Keratinocyte (primary cell): ENCODE results near the gene MAST3. TPM values are rescaled to one million over a fixed set of nuclear protein-coding genes. Genes with fewer than 3 reads are reported as not detected.
"Not testable (repeated sequence)": the region's sequence is repeated elsewhere in the genome, so short reads cannot be mapped to it uniquely, and the experiment has no call there.

Source experiments
- DNase-seq: peaks from one replicate; pipeline ENCODE4 v3.0.0-alpha.2; 2011; ENCODE audit warnings: low read depth, missing footprints, low spot score
- FAIRE-seq: peaks from 2 replicates; lab custom pipeline; 2011; peaks lifted over from hg19 to GRCh38; lab: Jason Lieb, UNC
- H2AFZ ChIP-seq: 2 replicates; pipeline ENCODE4 v1.6.0; 2012; ENCODE audit warnings: low read length, control low read depth, inconsistent platforms; ENCODE audit not compliant: control insufficient read depth
- H3K27ac ChIP-seq: 2 replicates; pipeline ENCODE4 v1.5.1; 2011; ENCODE audit warnings: low read length; ENCODE audit not compliant: control insufficient read depth, insufficient read depth
- H3K27me3 ChIP-seq: 3 replicates; pipeline ENCODE4 v1.6.0; 2011; ENCODE audit warnings: low read length; ENCODE audit not compliant: control insufficient read depth, insufficient read depth; ENCODE audit errors: extremely low read depth
- H3K36me3 ChIP-seq, 2 experiments: 2 replicates in 1 of 2; 3 replicates in 1 of 2; pipeline ENCODE4 v1.5.1; 2011; ENCODE audit warnings: low read length in 2 of 2, mild to moderate bottlenecking in 1 of 2; ENCODE audit not compliant: control insufficient read depth in 2 of 2, insufficient read depth in 2 of 2; ENCODE audit errors: extremely low read depth in 1 of 2
- H3K4me1 ChIP-seq: 3 replicates; pipeline ENCODE4 v1.5.1; 2011; ENCODE audit warnings: low read length; ENCODE audit not compliant: control insufficient read depth, insufficient read depth; ENCODE audit errors: extremely low read depth
- H3K4me2 ChIP-seq: 3 replicates; pipeline ENCODE4 v1.6.0; 2011; ENCODE audit warnings: low read depth, low read length; ENCODE audit not compliant: control insufficient read depth, insufficient read depth; ENCODE audit errors: extremely low read depth
- H3K4me3 ChIP-seq, 3 experiments: fragments of 200-600 bp in 1 of 3; sonication (generic) in 1 of 3; 2 replicates in 2 of 3; 3 replicates in 1 of 3; pipeline ENCODE4 v1.5.1; 2011 to 2016; ENCODE audit warnings: low read length in 3 of 3, mild to moderate bottlenecking in 3 of 3, control low read depth in 2 of 3, inconsistent platforms in 1 of 3, low read depth in 1 of 3, mixed read lengths in 1 of 3, mixed run types in 1 of 3, moderate library complexity in 1 of 3; ENCODE audit not compliant: control insufficient read depth in 2 of 3, insufficient read depth in 2 of 3; ENCODE audit errors: extremely low read depth in 1 of 3
- H3K79me2 ChIP-seq: 2 replicates; pipeline ENCODE4 v1.6.0; 2012; ENCODE audit warnings: low read length; ENCODE audit not compliant: control insufficient read depth, insufficient read depth
- H3K9ac ChIP-seq: 3 replicates; pipeline ENCODE4 v1.6.0; 2011; ENCODE audit warnings: low read length; ENCODE audit not compliant: control insufficient read depth, insufficient read depth; ENCODE audit errors: extremely low read depth
- H3K9me1 ChIP-seq: 3 replicates; pipeline ENCODE4 v1.6.0; 2011; ENCODE audit warnings: low read length; ENCODE audit not compliant: control insufficient read depth, insufficient read depth; ENCODE audit errors: extremely low read depth
- H3K9me3 ChIP-seq: 2 replicates; pipeline ENCODE4 v1.5.1; 2012; ENCODE audit warnings: low read depth, low read length; ENCODE audit not compliant: control insufficient read depth
- H4K20me1 ChIP-seq: 3 replicates; pipeline ENCODE4 v1.6.0; 2011; ENCODE audit warnings: low read length; ENCODE audit not compliant: control insufficient read depth, insufficient read depth; ENCODE audit errors: extremely low read depth
- EZH2 ChIP-seq: IDR thresholded peaks from one replicate; pipeline ENCODE4 v1.6.1; 2012; ENCODE audit warnings: inconsistent platforms, mild to moderate bottlenecking, low read length, moderate library complexity
- dilution Hi-C: fragments of 300-500 bp; cut with MboI; formaldehyde crosslinking; loops from one replicate; pipeline ENCODE4 v1.7.0; 2020; ENCODE audit warnings: low sequenced_read_pairs; ENCODE audit not compliant: extremely low pct_ligation_motif_present
- polyA plus RNA-seq, 5 experiments: library from polyadenylated mRNA; depleted of rRNA in 3 of 5; stranded (reverse) in 3 of 5; stranded (forward) in 1 of 5; unstranded in 1 of 5; fragments of >200 nt; gene quantifications; 1 replicate in 1 of 5; 2 replicates in 3 of 5; 3 replicates in 1 of 5; pipeline versions ENCODE4 v1.2.1 to v1.2.3, GENCODE V29; 2011 to 2012; ENCODE audit warnings: missing spikeins in 2 of 5, low read depth in 1 of 5, low replicate concordance in 1 of 5
- TF ChIP-seq, protein P1 (sequence below), 3 experiments: IDR thresholded peaks in 1 of 3; conservative IDR thresholded peaks in 1 of 3; optimal IDR thresholded peaks in 1 of 3; 2 replicates in 2 of 3; 3 replicates in 1 of 3; pipeline versions ENCODE3 to v1.5.1; 2011; ENCODE audit warnings: low read length in 3 of 3, mild to moderate bottlenecking in 3 of 3, moderate library complexity in 2 of 3, control low read depth in 1 of 3, inconsistent platforms in 1 of 3; ENCODE audit not compliant: insufficient read depth in 2 of 3; ENCODE audit errors: extremely low read depth in 1 of 3

The MAST3 gene
- polyA plus RNA-seq, 1 donor (not counting 4 experiments of a cell fraction or from before 2014, with no cell fraction given): 0.73 TPM

DNA sequence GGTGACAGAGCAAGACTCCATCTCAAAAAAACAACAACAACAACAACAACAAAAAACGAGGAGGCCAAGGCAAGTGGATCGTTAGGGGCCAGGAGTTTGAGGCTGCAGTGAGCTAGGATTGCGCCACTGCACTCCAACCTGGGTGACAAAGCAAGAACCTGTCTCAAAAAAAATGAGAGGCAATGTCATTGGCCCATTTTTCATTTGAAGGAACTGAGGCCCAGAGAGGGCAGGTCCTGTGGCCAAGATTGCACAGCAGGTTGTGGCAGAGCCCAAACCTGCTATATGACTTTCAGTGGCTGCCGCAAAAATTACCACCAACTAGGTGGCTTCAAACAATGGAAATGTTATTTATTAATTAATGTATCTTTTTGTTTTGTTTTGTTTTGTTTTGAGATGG, 60.9 kb downstream of the MAST3 start:
- no peak for FAIRE-seq
- Histone ChIP-seq H3K79me2 (peaks cover 15% of the 10 kb centered on the region), H4K20me1 (no peaks in the 10 kb centered on the region), H3K9me1 (no peaks in the 10 kb centered on the region), H3K36me3 (peaks cover 13 to 17% of the 10 kb centered on the region in 2 experiments), H3K27me3 (no peaks in the 10 kb centered on the region), H3K4me3 (no peak overlapping the region), H3K4me1 (peaks cover 34% of the 10 kb centered on the region), H3K4me2 (no peak overlapping the region), H3K9ac (no peak overlapping the region), H3K27ac (no peak overlapping the region), H3K9me3 (no peaks in the 10 kb centered on the region), H2AFZ (no peak overlapping the region)
- dilution Hi-C loops: no loop called here
- TF ChIP-seq, protein P1, sequence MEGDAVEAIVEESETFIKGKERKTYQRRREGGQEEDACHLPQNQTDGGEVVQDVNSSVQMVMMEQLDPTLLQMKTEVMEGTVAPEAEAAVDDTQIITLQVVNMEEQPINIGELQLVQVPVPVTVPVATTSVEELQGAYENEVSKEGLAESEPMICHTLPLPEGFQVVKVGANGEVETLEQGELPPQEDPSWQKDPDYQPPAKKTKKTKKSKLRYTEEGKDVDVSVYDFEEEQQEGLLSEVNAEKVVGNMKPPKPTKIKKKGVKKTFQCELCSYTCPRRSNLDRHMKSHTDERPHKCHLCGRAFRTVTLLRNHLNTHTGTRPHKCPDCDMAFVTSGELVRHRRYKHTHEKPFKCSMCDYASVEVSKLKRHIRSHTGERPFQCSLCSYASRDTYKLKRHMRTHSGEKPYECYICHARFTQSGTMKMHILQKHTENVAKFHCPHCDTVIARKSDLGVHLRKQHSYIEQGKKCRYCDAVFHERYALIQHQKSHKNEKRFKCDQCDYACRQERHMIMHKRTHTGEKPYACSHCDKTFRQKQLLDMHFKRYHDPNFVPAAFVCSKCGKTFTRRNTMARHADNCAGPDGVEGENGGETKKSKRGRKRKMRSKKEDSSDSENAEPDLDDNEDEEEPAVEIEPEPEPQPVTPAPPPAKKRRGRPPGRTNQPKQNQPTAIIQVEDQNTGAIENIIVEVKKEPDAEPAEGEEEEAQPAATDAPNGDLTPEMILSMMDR (optimal IDR thresholded peaks at IDR 0.05 in 1 of 3, IDR thresholded peaks at IDR 0.05 in 1 of 3, conservative IDR thresholded peaks at IDR 0.05 in 1 of 3; ENCODE audit: extremely low read depth in 1 of 3, insufficient read depth in 2 of 3, low read length in 3 of 3): no peak
- TF ChIP-seq EZH2: no peak
- DNase-seq: no peak

DNA sequence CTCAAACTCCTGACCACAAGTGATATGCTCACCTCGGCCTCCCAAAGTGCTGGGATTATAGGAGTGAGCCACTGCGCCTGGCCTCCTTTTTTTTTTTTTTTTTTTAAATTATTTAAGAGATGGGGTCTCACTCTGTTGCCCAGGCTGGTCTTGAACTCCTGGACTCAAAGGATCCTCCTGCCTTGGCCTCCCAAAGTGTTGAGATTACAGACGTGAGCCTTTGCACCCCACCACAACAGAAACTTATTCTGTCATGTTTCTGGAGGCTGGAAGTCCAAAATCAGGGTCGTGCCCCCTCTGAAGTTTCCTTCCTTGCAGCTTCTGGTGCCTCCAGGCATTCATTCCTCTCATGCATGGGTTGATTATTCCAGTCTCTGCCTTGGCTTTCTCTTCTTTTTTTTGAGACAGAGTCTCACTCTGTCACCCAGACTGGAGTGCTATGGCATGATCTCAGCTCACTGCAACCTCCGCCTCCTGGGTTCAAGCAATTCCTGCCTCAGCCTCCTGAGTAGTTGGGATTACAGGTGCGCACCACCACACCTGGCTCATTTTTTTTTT, 61.6 kb downstream of the MAST3 start:
- H3K9me1 ChIP-seq, FAIRE-seq, H3K27ac ChIP-seq, H3K79me2 ChIP-seq, H3K9me3 ChIP-seq, DNase-seq, H2AFZ ChIP-seq, H3K27me3 ChIP-seq, H4K20me1 ChIP-seq, H3K4me3 ChIP-seq, H3K4me2 ChIP-seq, dilution Hi-C loops, H3K9ac ChIP-seq: not testable (repeated sequence)
- Histone ChIP-seq H3K36me3 (peaks cover 15 to 21% of the 10 kb centered on the region in 2 experiments), H3K4me1 (peaks cover 29% of the 10 kb centered on the region)

GRCh38 chr19:18159810-18160209, 62.2 kb downstream of the MAST3 start:
- no peak for FAIRE-seq
- no peak overlapping the region for H3K4me2 ChIP-seq

More at GRCh38 chr19:18159810-18160209, 62.2 kb downstream of the MAST3 start:
- TF ChIP-seq, protein P1 (optimal IDR thresholded peaks at IDR 0.05 in 1 of 3, IDR thresholded peaks at IDR 0.05 in 1 of 3, conservative IDR thresholded peaks at IDR 0.05 in 1 of 3; ENCODE audit: extremely low read depth in 1 of 3, insufficient read depth in 2 of 3, low read length in 3 of 3): no peak
- TF ChIP-seq EZH2: no peak
- Histone ChIP-seq H3K9me1 (no peaks in the 10 kb centered on the region), H4K20me1 (no peaks in the 10 kb centered on the region), H3K36me3 (peaks cover 15 to 24% of the 10 kb centered on the region in 2 experiments), H2AFZ (no peak overlapping the region), H3K79me2 (peaks cover 5% of the 10 kb centered on the region), H3K4me3 (no peak overlapping the region), H3K27me3 (no peaks in the 10 kb centered on the region), H3K27ac (no peak overlapping the region), H3K4me1 (peaks cover 24% of the 10 kb centered on the region), H3K9ac (no peak overlapping the region), H3K9me3 (no peaks in the 10 kb centered on the region)
- dilution Hi-C loops: no loop called here
- no peak for DNase-seq
